Left ventricle myocardium inferior (tissue), 1 donor: ENCODE results near the gene GIMAP2. TPM values are rescaled to one million over a fixed set of nuclear protein-coding genes. Genes with fewer than 3 reads are reported as not detected.
"Not testable (repeated sequence)": the region's sequence is repeated elsewhere in the genome, so short reads cannot be mapped to it uniquely, and the experiment has no call there.

Experiments
- DNase-seq: peaks from one replicate; pipeline ENCODE4 v3.0.0-alpha.2; 2020
- H3K27ac ChIP-seq: fragments of 200-600 bp; replicated peaks from 2 replicates; pipeline ENCODE4 v1.8.0; 2021
- H3K27me3 ChIP-seq: fragments of 200-600 bp; 2 replicates; pipeline ENCODE4 v1.8.0; 2021; ENCODE audit warnings: low read depth
- H3K36me3 ChIP-seq: fragments of 200-600 bp; 2 replicates; pipeline ENCODE4 v1.8.0; 2021
- H3K4me1 ChIP-seq: fragments of 200-600 bp; 2 replicates; pipeline ENCODE4 v1.8.0; 2021
- H3K4me3 ChIP-seq: fragments of 200-600 bp; 2 replicates; pipeline ENCODE4 v1.8.0; 2021; ENCODE audit warnings: mild to moderate bottlenecking, moderate library complexity
- H3K9me3 ChIP-seq: fragments of 200-600 bp; replicated peaks from 2 replicates; pipeline ENCODE4 v1.8.0; 2021
- intact Hi-C: fragments of 100-400 bp; cut with micrococcal nuclease; formaldehyde crosslinking; loops from one replicate; pipeline ENCODE4 v1.11.0; 2022
- total RNA-seq: library from RNA; stranded (reverse); fragmentation: NEBNext Ultra II Directional; extraction: Animal tissue kit (Norgen Biotek cat#: 25700); gene quantifications from one replicate; pipeline ENCODE4 v1.2.1, GENCODE V29; 2021
- TF ChIP-seq, protein P1 (sequence below): fragments of 200-600 bp; IDR thresholded peaks from 2 replicates; pipeline ENCODE4 v1.8.0; 2021; ENCODE audit warnings: antibody characterized with exemption, mild to moderate bottlenecking, borderline replicate concordance
- donor health status: DM: no; HTN: yes; CAD: no; lungs with severe emphysema.

The GIMAP2 gene
- total RNA-seq, 1 donor from 2014 or later = 5.0 TPM

DNA sequence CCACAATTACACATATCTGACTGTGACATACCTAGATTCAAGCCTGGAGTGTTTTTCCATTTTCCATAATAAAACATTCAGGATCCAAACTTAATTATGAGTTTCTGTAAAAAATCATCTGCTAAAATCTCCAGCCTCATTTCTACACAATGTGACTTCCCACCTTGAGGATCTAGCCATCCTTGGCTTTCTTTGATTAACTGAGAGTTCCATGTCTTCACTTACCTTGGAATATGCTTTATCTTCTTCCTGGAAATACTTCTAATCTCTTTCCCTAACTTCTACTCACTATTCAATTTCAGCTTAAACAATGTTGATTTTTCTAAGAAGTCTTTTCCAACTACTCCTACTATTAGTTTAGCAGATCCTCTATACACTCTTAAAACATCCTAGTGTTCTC lies 16.5 kb upstream of the GIMAP2 start:
- intact Hi-C loops = no loop called here

DNA sequence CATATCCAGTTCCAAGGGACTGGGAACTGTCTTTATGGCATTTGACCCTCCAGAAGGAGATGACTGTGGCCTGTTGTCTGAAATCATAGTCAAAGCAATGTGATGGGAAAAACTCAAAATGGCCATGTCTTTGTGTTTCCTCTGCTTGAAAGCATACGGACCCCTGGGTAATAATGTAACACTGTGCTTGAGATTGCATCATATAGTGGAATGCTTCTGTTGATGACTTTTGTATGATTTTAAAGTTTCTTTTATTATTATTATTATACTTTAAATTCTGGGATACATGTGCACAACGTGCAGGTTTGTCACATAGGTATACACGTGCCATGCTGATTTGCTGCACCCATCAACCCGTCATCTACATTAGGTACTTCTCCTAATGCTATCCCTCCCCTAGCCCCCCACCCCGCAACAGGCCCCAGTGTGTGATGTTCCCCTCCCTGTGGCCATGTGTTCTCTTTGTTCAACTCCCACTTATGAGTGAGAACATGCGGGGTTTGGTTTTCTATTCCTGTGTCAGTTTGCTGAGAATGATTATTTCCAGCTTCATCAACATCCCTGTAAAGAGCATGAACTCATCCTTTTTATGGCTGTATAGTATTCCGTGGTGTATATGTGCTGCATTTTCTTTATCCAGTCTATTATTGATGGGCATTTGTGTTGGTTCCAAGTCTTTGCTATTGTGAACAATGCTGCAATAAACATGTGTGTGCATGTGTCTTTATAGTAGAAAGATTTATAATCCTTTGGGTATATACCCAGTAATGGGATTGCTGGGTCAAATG lies 13.5 kb upstream of the GIMAP2 start:
- Histone ChIP-seq H3K4me1 (peaks cover 10% of the 10 kb centered on the region), H3K9me3 (peaks cover 10% of the 10 kb centered on the region)
- H3K27ac ChIP-seq, H3K4me3 ChIP-seq, H3K36me3 ChIP-seq, DNase-seq, H3K27me3 ChIP-seq, intact Hi-C loops: not testable (repeated sequence)

More for the DNA sequence above, 16.5 kb upstream of the GIMAP2 start:
- Histone ChIP-seq H3K9me3 (peaks cover 10% of the 10 kb centered on the region), H3K27me3 (no peaks in the 10 kb centered on the region), H3K4me3 (no peak overlapping the region), H3K36me3 (no peaks in the 10 kb centered on the region), H3K4me1 (no peaks in the 10 kb centered on the region), H3K27ac (no peak overlapping the region)
- no peak for DNase-seq
- TF ChIP-seq, protein P1, sequence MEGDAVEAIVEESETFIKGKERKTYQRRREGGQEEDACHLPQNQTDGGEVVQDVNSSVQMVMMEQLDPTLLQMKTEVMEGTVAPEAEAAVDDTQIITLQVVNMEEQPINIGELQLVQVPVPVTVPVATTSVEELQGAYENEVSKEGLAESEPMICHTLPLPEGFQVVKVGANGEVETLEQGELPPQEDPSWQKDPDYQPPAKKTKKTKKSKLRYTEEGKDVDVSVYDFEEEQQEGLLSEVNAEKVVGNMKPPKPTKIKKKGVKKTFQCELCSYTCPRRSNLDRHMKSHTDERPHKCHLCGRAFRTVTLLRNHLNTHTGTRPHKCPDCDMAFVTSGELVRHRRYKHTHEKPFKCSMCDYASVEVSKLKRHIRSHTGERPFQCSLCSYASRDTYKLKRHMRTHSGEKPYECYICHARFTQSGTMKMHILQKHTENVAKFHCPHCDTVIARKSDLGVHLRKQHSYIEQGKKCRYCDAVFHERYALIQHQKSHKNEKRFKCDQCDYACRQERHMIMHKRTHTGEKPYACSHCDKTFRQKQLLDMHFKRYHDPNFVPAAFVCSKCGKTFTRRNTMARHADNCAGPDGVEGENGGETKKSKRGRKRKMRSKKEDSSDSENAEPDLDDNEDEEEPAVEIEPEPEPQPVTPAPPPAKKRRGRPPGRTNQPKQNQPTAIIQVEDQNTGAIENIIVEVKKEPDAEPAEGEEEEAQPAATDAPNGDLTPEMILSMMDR = no peak

DNA sequence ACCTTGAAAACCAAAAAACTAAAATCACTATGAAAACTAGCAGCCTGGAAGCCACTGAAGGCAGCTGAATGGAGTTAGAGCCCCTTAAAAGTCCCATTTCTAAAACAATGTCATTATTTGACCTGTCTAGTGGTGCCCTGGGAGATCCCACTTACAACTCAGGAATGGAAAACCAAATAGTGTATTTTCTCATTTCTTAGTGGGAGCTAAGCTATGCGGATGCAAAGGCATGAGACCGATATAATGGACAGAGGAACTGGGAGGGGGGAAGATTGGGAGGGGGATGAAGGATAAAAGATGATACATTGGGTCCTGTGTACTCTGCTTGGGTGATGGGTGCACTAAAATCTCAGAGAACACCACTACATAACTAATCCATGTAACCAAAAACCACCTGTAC lies 9.8 kb upstream of the GIMAP2 start:
- intact Hi-C loops = no loop called here
- H3K9me3 ChIP-seq = no peaks in the 10 kb centered on the region
- peak overlapping the region; percentile 85 for H3K27ac ChIP-seq

DNA sequence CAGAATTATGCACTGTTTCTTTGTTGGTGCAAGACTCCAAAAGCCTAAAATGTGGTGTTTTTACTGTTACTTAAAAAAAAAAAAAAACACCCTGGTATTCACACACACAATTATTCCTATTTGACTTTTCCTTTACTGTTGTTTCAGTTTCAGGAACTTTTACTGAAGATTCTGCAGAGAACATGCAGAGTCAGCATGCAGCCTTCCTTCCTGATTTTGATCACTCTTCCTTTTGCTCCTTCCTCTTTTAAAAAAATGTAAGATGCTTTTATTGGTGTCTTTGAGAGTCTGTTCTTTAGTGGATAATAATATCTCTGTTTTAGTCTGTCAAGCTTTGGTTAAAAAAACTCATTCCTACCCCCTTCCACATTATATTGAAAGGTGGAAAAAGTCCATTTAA lies 9.2 kb upstream of the GIMAP2 start:
- DNase-seq, H3K27me3 ChIP-seq, intact Hi-C loops, H3K36me3 ChIP-seq, H3K9me3 ChIP-seq: not testable (repeated sequence)
- Histone ChIP-seq H3K4me1 (peaks cover 14% of the 10 kb centered on the region), H3K4me3 (peak overlapping the region; percentile 33), H3K27ac (peak overlapping the region; percentile 85)

More for the DNA sequence above, 9.8 kb upstream of the GIMAP2 start:
- peaks cover 14% of the 10 kb centered on the region for H3K4me1 ChIP-seq
- H3K27me3 ChIP-seq = no peaks in the 10 kb centered on the region
- H3K36me3 ChIP-seq = no peaks in the 10 kb centered on the region
- TF ChIP-seq, protein P1 = no peak
- DNase-seq = no peak
- peak overlapping the region; percentile 33 for H3K4me3 ChIP-seq

DNA sequence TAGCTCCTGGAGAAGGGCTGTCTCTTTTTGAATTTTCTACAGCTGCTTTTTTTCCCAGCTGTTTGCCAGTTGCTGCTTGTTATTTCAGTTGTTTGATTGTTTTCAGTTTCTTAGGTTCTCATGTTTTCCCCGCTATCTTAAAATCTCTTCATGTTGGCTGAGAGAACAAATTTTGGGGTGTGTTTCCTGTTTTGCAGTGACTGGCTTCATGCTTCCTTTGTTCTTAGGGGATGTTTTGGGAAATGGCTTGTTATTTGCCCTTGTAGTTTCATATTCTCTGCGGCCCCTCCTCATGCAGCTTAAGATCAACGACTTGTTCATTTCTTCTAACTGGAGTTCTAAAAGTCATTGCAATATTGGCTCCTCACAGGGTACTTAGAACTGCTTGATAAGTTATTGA lies 8.7 kb upstream of the GIMAP2 start:
- H3K36me3 ChIP-seq, H3K4me3 ChIP-seq, H3K27me3 ChIP-seq, H3K9me3 ChIP-seq, intact Hi-C loops, DNase-seq: not testable (repeated sequence)
- peak overlapping the region; percentile 85 for H3K27ac ChIP-seq
- H3K4me1 ChIP-seq = peaks cover 14% of the 10 kb centered on the region

DNA sequence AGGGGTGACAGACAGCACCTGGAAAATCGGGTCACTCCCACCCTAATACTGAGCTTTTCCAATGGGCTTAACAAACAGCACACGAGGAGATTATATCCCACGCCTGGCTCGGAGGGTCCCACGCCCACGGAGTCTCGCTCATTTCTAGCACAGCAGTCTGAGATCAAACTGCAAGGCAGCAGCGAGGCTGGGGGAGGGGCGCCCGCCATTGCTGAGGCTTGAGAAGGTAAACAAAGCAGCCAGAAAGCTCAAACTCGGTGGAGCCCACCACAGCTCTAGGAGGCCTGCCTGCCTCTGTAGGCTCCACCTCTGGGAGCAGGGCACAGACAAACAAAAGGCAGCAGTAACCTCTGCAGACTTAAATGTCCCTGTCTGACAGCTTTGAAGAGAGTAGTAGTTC lies 6.9 kb upstream of the GIMAP2 start:
- intact Hi-C loops, DNase-seq, H3K27me3 ChIP-seq, H3K9me3 ChIP-seq, H3K4me3 ChIP-seq, H3K36me3 ChIP-seq: not testable (repeated sequence)
- Histone ChIP-seq H3K4me1 (peaks cover 14% of the 10 kb centered on the region), H3K27ac (peak overlapping the region; percentile 85)

DNA sequence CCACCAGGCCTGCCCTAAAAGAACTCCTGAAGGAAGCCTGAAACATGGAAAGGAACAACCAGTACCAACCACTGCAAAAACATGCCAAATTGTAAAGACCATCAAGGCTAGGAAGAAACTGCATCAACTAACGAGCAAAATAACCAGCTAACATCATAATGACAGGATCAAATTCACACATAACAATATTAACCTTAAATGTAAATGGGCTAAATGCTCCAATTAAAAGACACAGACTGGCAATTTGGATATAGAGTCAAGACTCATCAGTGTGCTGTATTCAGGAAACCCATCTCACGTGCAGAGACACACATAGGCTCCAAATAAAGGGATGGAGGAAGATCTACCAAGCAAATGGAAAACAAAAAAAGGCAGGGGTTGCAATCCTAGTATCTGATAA lies 5.1 kb upstream of the GIMAP2 start:
- H3K36me3 ChIP-seq, intact Hi-C loops, H3K4me3 ChIP-seq, H3K27me3 ChIP-seq, H3K9me3 ChIP-seq, DNase-seq: not testable (repeated sequence)
- H3K4me1 ChIP-seq = peaks cover 21% of the 10 kb centered on the region
- H3K27ac ChIP-seq = peak overlapping the region; percentile 44

DNA sequence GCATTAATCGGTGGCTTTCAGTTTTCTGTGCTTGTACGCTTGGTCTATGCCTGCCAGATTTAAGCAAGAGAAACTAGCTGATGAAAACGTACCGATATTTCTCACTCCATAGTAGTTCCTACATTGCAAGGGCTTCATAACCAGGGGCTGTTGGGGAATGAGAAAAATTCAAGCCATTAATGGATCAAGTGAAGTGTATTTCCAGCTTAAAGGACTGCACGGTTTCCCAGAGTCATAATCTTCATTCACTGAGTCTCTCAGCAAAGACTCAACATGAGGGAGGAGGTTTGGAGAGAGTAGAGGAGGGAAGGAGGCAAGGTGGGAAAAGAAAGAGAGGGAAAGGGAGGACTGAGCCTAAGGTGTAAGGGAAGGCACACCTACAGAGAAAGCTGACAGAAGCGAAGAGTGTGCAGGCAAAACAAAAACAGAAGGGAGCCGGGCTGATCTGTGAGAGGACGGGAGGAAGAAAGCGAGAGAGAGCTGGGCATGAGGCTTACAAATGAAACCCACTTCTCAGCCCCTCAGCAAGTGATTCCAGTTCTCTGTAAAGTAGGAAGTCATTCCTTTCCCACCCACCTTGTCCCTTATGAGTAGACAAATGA lies 625 bp downstream of the GIMAP2 start:
- peak overlapping the region; percentile 83 for H3K27ac ChIP-seq
- intact Hi-C loops = no loop called here
- H3K4me3 ChIP-seq = peak overlapping the region; percentile 65
- DNase-seq = no peak
- H3K4me1 ChIP-seq = peaks cover 33% of the 10 kb centered on the region
- H3K9me3 ChIP-seq = peaks cover 3% of the 10 kb centered on the region
- TF ChIP-seq, protein P1 = no peak
- no peaks in the 10 kb centered on the region for H3K27me3 ChIP-seq
- H3K36me3 ChIP-seq = peaks cover 22% of the 10 kb centered on the region
